ENCODE results near the gene SKP1. TPM values are rescaled to one million over a fixed set of nuclear protein-coding genes. Genes with fewer than 3 reads are reported as not detected.
A peak's percentile ranks its signal among the peaks of the same experiment; 100 is the strongest.
"Not testable (repeated sequence)": the region's sequence is repeated elsewhere in the genome, so short reads cannot be mapped to it uniquely, and the experiment has no call there.

Gene SKP1
- 100 to 1,000 TPM; 234 to 627 (median 537) TPM for polyA plus RNA-seq

GRCh38 chr5:134176511-134177368 is at the start of gene SKP1:
Gene SKP1 (minus strand): TSS chr5:134176950. CDS start chr5:134174022, 2,928 bp downstream.
- 0 to 1% (median 1%) methylated on average over 92 of the region's 92 CpGs for WGBS, 3 donors
- peak within 1 kb of the TSS; percentile 93 for H3K27ac ChIP-seq (ENCODE audit: low read depth, low read length)

GRCh38 chr5:134225780-134226440 is 49.2 kb upstream of the SKP1 start, which contains the start of gene PPP2CA:
Gene PPP2CA (minus strand): TSS chr5:134226073. CDS start chr5:134225861, 212 bp downstream.
- WGBS, 3 donors = 0 to 1% (median 0%) methylated on average over 64 to 73 of the region's 73 CpGs
- peak within 1 kb of the TSS; percentile 99 for H3K27ac ChIP-seq (ENCODE audit: low read depth, low read length)

GRCh38 chr5:134224888-134225779 is 48.4 kb upstream of the SKP1 start:
- 0 to 1% (median 0%) methylated on average over 29 to 49 of the region's 49 CpGs for WGBS, 3 donors
- peak overlapping the region; percentile 99 for H3K27ac ChIP-seq (ENCODE audit: low read depth, low read length)

- WGBS, 3 donors = 31 to 40% (median 40%) methylated on average over 9 of the region's 9 CpGs
These were observed 46.9 kb upstream of the SKP1 start for GRCh38 chr5:134223406-134224248.

GRCh38 chr5:134221690-134222089 is 44.9 kb upstream of the SKP1 start:
- 82 to 95% (median 89%) methylated on average over 5 of the region's 5 CpGs for whole genome bisulfite sequencing, 3 donors
- H3K27ac ChIP-seq (ENCODE audit: low read depth, low read length) = not testable (repeated sequence)

More at GRCh38 chr5:134223406-134224248, 46.9 kb upstream of the SKP1 start:
- H3K27ac ChIP-seq (ENCODE audit: low read depth, low read length) = no peak overlapping the region

- WGBS, 3 donors = 73 to 77% (median 75%) methylated on average over 2 of the region's 2 CpGs
- H3K27ac ChIP-seq (ENCODE audit: low read depth, low read length) = no peak overlapping the region
These were observed 39.0 kb upstream of the SKP1 start for GRCh38 chr5:134215757-134216156.

GRCh38 chr5:134211263-134212031 is 34.7 kb upstream of the SKP1 start:
- 91 to 97% (median 96%) methylated on average over 14 of the region's 14 CpGs for WGBS, 3 donors
- H3K27ac ChIP-seq (ENCODE audit: low read depth, low read length) = not testable (repeated sequence)

GRCh38 chr5:134209477-134210245 is 32.9 kb upstream of the SKP1 start:
- 76 to 81% (median 81%) methylated on average over 14 of the region's 14 CpGs for WGBS, 3 donors
- no peak overlapping the region for H3K27ac ChIP-seq (ENCODE audit: low read depth, low read length)

- WGBS, 3 donors = 60 to 94% (median 71%) methylated on average over 1 of the region's 1 CpG
These were observed 30.9 kb upstream of the SKP1 start for GRCh38 chr5:134207696-134208095.

GRCh38 chr5:134206627-134207160 is 29.9 kb upstream of the SKP1 start:
- 48 to 84% (median 82%) methylated on average over 7 of the region's 7 CpGs for WGBS, 3 donors
- H3K27ac ChIP-seq (ENCODE audit: low read depth, low read length) = no peak overlapping the region

More at GRCh38 chr5:134207696-134208095, 30.9 kb upstream of the SKP1 start:
- H3K27ac ChIP-seq (ENCODE audit: low read depth, low read length) = no peak overlapping the region

GRCh38 chr5:134204575-134204974 is 27.8 kb upstream of the SKP1 start:
- 86 to 97% (median 97%) methylated on average over 4 of the region's 4 CpGs for WGBS, 3 donors
- no peak overlapping the region for H3K27ac ChIP-seq (ENCODE audit: low read depth, low read length)

GRCh38 chr5:134203630-134204029 is 26.9 kb upstream of the SKP1 start:
- H3K27ac ChIP-seq (ENCODE audit: low read depth, low read length) = no peak overlapping the region
- WGBS, 3 donors = 97 to 98% (median 97%) methylated on average over 3 of the region's 3 CpGs

GRCh38 chr5:134195666-134196065 is 18.9 kb upstream of the SKP1 start:
- no peak overlapping the region for H3K27ac ChIP-seq (ENCODE audit: low read depth, low read length)
- 72 to 76% (median 73%) methylated on average over 5 of the region's 5 CpGs for WGBS, 3 donors

GRCh38 chr5:134189031-134189430 is 12.3 kb upstream of the SKP1 start:
- no peak overlapping the region for H3K27ac ChIP-seq (ENCODE audit: low read depth, low read length)
- 66 to 83% (median 76%) methylated on average over 3 of the region's 3 CpGs for WGBS, 3 donors

GRCh38 chr5:134188092-134188491 is 11.3 kb upstream of the SKP1 start:
- H3K27ac ChIP-seq (ENCODE audit: low read depth, low read length) = no peak overlapping the region
- WGBS, 3 donors = 65 to 90% (median 84%) methylated on average over 1 of the region's 1 CpG
